Spleen (tissue), 7 donors: ENCODE data around the gene PTHLH.

Experiments used
- CTCF ChIP-seq, 11 experiments: fragments of 200-600 bp in 7 of 11; fragments of 450-650 bp in 4 of 11; sonication (generic) in 4 of 11; IDR thresholded peaks in 8 of 11; conservative IDR thresholded peaks in 3 of 11; 1 replicate in 7 of 11; 2 replicates in 4 of 11; pipeline versions ENCODE4 v1.4.0 to v1.8.0; 2016 to 2021; ENCODE audit warnings: antibody characterized with exemption in 11 of 11, inconsistent platforms in 4 of 11, mild to moderate bottlenecking in 1 of 11
- POLR2A ChIP-seq, 3 donors: fragments of 450-650 bp; IDR thresholded peaks; one replicate each; pipeline ENCODE4 v1.5.1; 2017; ENCODE audit warnings: antibody characterized with exemption in 3 of 3, mild to moderate bottlenecking in 1 of 3
- donor health status: DM: no; HTN: no; CAD: no; lungs with moderate emphysema.
- donor health status: DM: no; HTN: no; CAD: no.
- donor health status: DM: no; HTN: no; CAD: no.

GRCh38 chr12:27958675-27959074, 13.9 kb downstream of the PTHLH start:
- TF ChIP-seq POLR2A (IDR thresholded peaks at IDR 0.05) (no peak), CTCF (IDR thresholded peaks at IDR 0.05 in 8 of 11, conservative IDR thresholded peaks at IDR 0.05 in 3 of 11) (no peak)
